Skeletal muscle cell (primary cell): ENCODE measurements around the gene GDAP1L1.
A peak's percentile ranks its signal among the peaks of the same experiment; 100 is the strongest.

Experiments used
- DNase-seq: peaks from one replicate; pipeline ENCODE4 v3.0.0-alpha.2; 2010; ENCODE audit warnings: low read depth
- H3K4me3 ChIP-seq: 2 replicates; pipeline ENCODE4 v1.5.1; 2011; ENCODE audit warnings: low read depth, mild to moderate bottlenecking, control low read depth, low read length, moderate library complexity

The GDAP1L1 gene

DNA sequence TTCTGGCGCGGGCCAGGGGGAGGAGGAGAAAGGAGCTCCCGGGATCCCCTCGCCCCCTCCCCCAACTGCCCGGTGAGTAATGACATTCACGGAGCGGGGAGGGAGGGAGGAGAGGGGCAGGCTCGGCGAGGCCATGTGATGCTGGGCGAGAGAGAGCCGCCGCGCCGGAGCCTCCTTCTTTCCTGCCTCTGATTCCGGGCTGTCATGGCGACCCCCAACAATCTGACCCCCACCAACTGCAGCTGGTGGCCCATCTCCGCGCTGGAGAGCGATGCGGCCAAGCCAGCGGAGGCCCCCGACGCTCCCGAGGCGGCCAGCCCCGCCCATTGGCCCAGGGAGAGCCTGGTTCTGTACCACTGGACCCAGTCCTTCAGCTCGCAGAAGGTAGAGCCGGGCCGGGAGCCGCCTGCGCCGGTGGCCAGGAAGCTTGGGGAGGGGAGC lies at the start of gene GDAP1L1:
GDAP1L1 (plus strand) TSS at position 178 of the 441 bp plus-strand sequence; CDS start at position 205, 27 bp downstream.
- no peak for DNase-seq

GRCh38 chr20:44198872-44199271 lies 48.2 kb upstream of the GDAP1L1 start:
- H3K4me3 ChIP-seq = no peak overlapping the region
- no peak for DNase-seq

More for the DNA sequence above, at the start of gene GDAP1L1:
- H3K4me3 ChIP-seq = peak within 1 kb of the TSS; percentile 10

DNA sequence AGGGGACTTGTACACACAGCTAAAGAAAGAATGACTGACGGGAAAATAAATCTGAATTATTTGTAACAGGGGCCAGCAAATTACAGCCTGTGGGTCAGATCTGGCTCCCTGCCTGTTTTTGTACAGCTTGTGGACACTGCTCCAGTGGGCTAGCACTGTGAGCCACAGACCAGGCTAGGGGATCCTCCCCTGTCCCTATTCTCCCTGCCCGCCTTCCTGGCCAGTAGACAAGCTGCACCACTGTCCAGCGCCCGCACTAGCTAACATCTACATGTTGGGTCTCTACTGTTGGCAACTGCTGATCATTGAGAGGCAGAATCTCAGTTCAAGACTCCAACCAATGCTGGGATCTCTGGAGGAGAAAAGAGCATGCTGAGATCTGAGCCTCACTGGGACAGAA lies 47.2 kb upstream of the GDAP1L1 start:
- H3K4me3 ChIP-seq = no peak overlapping the region

GRCh38 chr20:44200371-44200770 lies 46.7 kb upstream of the GDAP1L1 start:
- no peak for DNase-seq
- H3K4me3 ChIP-seq = no peak overlapping the region

More for the DNA sequence above, 47.2 kb upstream of the GDAP1L1 start:
- no peak for DNase-seq

- no peak overlapping the region for H3K4me3 ChIP-seq
- DNase-seq = no peak
These were observed 46.1 kb upstream of the GDAP1L1 start for GRCh38 chr20:44200983-44201382.

- no peak for DNase-seq
- no peak overlapping the region for H3K4me3 ChIP-seq
These were observed 43.9 kb upstream of the GDAP1L1 start for GRCh38 chr20:44203161-44203560.

- DNase-seq = peak; percentile 78
These were observed 42.8 kb upstream of the GDAP1L1 start for GRCh38 chr20:44204156-44204831.

DNA sequence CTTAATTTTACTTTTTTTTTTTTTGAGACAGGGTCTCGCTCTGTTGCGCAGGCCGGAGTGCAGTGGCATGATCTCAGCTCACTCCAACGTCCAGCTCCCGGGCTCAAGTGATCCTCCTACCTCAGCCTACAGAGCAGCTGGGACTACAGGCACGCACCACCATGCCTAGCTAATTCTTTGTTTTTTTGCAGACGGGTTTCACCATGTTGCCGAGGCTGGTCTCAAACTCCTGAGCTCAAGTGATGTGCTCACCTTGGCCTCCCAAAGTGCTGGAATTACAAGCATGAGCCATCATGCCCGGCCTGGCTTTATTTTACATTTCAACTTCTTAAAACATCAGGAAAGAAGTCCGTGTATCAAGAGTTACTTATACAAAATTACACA lies 42.3 kb upstream of the GDAP1L1 start:
- no peak for DNase-seq
- H3K4me3 ChIP-seq = no peak overlapping the region

More at GRCh38 chr20:44204156-44204831, 42.8 kb upstream of the GDAP1L1 start:
- no peak overlapping the region for H3K4me3 ChIP-seq

- no peak overlapping the region for H3K4me3 ChIP-seq
- DNase-seq = no peak
These were observed 41.0 kb upstream of the GDAP1L1 start for GRCh38 chr20:44206132-44206531.

GRCh38 chr20:44207126-44207723 lies 39.9 kb upstream of the GDAP1L1 start:
- no peak for DNase-seq

DNA sequence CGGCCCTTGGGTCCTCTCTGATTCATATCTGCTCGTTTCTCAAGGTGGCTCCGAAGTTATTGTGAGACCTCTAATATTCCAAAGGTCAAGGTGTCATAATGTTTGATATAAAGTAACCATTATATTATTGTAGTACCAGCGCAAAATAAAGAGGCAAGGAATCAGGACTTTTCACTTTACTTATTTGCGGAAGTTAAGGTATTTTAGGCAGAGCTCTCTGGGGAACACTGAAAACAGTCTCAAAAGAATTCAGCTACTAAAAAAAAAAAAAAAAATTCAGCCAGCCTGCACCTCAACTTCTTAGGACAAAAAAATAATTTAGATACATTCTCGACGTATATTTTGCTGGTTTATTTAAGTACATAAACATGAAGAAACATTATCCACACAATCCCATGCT lies 38.9 kb upstream of the GDAP1L1 start:
- H3K4me3 ChIP-seq = peak overlapping the region; percentile 79

More at GRCh38 chr20:44207126-44207723, 39.9 kb upstream of the GDAP1L1 start:
- no peak overlapping the region for H3K4me3 ChIP-seq

GRCh38 chr20:44208770-44209169 lies 38.3 kb upstream of the GDAP1L1 start:
- no peak for DNase-seq
- H3K4me3 ChIP-seq = peak overlapping the region; percentile 79

More for the DNA sequence above, 38.9 kb upstream of the GDAP1L1 start:
- no peak for DNase-seq

- peak overlapping the region; percentile 79 for H3K4me3 ChIP-seq
- no peak for DNase-seq
These were observed 37.3 kb upstream of the GDAP1L1 start for GRCh38 chr20:44209686-44210405.

DNA sequence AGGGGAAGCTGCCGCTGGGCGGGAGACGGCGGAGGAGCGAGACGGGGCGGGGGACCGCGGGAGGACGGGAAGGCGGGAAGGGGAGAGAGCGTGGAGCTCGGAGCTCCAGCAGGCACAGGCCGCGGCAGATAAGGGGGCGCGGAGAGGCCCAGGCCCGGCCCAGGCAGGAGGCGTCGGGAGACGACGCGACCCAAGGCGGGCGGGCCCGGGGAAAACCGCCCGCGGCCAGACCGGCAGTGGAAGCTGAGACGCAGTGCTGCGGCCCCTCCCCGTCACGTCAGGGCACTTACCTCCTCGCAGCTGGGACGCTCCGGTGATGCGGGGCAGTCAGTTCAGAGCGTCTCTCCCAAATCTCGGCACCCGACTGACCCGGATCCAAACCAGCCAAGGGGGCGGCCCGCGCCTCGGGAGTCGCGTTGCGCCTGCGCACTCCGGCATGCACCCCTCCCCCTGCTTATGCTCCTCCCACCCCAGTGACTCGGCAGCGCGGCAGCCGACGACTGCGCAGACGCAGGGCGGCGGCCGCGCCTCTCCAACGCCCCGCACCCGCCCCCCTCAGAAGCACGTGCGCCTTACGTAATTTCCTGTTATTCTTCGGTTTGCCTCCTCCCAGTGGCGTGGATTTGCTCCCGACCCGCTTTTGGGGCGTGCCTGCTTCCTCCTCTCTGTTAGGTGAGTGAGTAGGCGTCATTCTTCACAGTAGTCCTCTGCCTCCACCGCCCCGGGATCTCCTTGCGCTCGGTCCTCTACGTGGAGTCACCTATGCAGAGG lies 36.5 kb upstream of the GDAP1L1 start, which contains the start of gene OSER1:
OSER1 (minus strand) TSS at position 366 of the 771 bp plus-strand sequence. CDS start 3,814 bp downstream, outside the sequence.
- H3K4me3 ChIP-seq = peak within 1 kb of the TSS; percentile 79
- peak; percentile 91 for DNase-seq

- peak overlapping the region; percentile 79 for H3K4me3 ChIP-seq
- DNase-seq = no peak
These were observed 35.7 kb upstream of the GDAP1L1 start for GRCh38 chr20:44211177-44212039.

DNA sequence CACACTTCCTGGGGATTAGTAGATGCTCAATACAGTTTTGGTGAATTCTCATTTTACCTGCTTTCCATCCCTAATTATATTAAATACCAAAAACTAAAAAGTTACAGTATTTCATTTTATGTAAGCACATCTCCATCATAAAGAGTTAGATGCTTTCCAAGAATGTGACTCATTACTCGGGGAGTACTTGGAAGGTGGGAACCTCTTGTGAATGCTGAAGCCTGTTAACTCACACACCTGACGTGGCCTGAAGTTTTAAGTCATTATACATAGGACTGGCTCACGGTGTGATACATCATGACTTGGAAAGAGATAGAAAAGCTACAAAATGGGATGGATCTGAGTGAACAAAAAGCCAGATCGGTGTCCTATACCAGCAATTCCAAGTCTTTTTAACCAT lies 34.3 kb upstream of the GDAP1L1 start:
- DNase-seq = no peak
- no peak overlapping the region for H3K4me3 ChIP-seq

DNA sequence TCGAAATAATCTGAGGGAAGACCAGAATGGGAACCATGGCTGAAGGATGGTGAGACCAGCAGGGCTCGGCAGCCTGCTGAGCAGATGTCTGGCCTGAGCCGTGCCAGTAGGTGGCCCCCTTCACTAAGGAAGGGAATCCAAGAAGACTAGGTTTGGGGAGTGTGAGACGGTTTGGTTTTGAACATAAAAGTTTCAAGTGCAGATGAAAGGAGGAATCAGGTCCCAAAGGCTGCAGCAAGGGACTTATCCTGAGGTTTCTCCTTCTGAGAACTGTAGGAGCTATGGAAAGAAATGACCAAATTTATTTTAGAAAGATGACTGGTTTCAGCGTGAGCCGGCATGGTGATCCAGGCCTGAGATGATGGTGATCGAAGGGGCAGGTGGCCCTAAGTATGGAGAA lies 32.0 kb upstream of the GDAP1L1 start:
- no peak for DNase-seq
- no peak overlapping the region for H3K4me3 ChIP-seq

DNA sequence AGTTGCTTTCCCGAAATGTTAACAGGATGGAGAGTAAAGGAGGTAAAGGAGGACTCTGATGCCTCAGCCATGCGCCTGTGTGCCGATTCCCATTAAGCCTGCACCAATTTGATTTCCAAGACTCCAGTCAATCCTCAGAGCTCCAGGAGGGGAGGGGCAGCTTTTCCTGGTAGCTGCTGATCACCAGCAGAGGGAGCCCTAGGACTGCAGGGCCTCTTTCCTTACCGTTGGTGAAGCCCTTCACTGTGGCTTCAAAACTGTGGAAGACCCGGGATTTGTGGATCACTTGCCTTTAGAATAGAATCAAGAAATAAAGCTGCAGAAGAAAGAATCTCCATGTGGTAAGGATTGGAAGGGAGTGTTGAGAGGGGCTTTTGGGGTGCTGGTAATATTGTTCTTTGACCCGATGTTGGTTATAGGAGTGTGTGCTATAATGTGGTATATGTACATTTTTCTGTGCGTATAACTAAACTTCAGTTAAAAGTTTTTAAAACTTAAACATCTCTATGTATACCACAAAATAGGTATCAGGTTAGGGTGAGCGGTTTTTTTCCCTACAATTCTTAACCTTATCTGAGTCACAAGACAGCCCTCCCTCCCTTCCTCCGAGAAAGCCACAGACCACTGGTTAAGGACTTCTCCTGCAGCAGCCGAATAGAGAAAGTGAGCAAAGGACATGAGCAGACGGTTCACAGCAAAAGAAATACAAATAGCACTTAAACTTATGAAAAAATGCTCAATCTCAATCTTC lies 29.6 kb upstream of the GDAP1L1 start:
- H3K4me3 ChIP-seq = no peak overlapping the region
- DNase-seq = no peak
